B cell (primary cell): ENCODE data around the gene NCBP3.

Experiments used
- EZH2 ChIP-seq: IDR thresholded peaks from 2 replicates; pipeline ENCODE4 v1.6.1; 2012; ENCODE audit warnings: borderline replicate concordance, low read depth, mild to moderate bottlenecking, moderate library complexity, low read length; ENCODE audit not compliant: insufficient read depth, poor library complexity, severe bottlenecking
- TF ChIP-seq, protein P1 (sequence below): fragments of 200-600 bp; IDR thresholded peaks from one replicate; pipeline ENCODE4 v1.8.0; 2022; ENCODE audit warnings: antibody characterized with exemption, mild to moderate bottlenecking

DNA sequence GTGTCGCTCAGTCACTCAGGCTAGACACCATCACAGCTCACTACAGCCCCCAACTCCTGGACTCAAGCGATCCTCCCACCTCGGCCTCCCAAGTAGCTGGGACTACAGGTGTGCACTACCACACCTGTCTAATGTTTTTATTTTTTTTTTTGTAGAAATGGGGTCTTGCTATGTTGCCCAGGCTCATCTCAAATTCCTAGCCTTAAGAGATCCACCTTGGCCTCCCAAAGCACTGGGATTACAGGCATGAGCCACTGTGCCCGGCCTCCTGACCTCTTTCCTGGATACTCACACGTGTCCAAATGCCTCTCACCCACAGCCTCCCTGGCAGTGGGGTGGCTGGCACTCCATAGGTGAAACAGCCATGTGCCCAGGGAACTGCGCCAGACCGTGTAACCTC, 29.3 kb upstream of the NCBP3 start:
- TF ChIP-seq, protein P1, sequence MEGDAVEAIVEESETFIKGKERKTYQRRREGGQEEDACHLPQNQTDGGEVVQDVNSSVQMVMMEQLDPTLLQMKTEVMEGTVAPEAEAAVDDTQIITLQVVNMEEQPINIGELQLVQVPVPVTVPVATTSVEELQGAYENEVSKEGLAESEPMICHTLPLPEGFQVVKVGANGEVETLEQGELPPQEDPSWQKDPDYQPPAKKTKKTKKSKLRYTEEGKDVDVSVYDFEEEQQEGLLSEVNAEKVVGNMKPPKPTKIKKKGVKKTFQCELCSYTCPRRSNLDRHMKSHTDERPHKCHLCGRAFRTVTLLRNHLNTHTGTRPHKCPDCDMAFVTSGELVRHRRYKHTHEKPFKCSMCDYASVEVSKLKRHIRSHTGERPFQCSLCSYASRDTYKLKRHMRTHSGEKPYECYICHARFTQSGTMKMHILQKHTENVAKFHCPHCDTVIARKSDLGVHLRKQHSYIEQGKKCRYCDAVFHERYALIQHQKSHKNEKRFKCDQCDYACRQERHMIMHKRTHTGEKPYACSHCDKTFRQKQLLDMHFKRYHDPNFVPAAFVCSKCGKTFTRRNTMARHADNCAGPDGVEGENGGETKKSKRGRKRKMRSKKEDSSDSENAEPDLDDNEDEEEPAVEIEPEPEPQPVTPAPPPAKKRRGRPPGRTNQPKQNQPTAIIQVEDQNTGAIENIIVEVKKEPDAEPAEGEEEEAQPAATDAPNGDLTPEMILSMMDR = no peak
- no peak for TF ChIP-seq EZH2
